ENCODE measurements around the gene IFT20.

DNA sequence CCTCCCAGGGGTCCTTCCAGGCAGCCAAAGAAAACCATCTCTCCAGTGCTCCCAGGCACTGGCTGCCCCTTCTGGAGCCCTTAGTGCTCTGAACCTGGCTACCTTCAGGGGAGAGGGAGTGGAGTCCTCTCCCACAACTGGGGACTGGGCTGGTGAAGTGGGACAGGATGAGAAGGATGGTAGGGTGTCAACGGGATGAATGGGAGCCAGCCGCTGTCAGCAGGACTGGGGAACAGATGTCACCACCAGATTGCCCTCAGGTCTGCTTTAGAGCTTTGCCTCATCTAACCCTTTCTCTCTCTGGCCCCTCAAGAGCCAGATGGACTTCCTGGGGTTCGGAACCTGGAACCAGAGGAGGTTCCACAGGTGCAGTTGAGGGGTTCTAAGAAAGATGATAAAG lies 30.2 kb upstream of the IFT20 start:
- TF ChIP-seq CEBPB (IDR thresholded peaks at IDR 0.05) (no peak), TCF12 (IDR thresholded peaks at IDR 0.05; ENCODE audit: low read depth) (no peak), EP300 (IDR thresholded peaks at IDR 0.05; ENCODE audit: borderline replicate concordance) (no peak), TAF1 (IDR thresholded peaks at IDR 0.05; ENCODE audit: low read depth) (no peak), RAD21 (IDR thresholded peaks at IDR 0.05; ENCODE audit: low read depth) (no peak), YY1 (IDR thresholded peaks at IDR 0.05; ENCODE audit: low read depth) (no peak), ZBTB7A (IDR thresholded peaks at IDR 0.05; ENCODE audit: low read depth) (no peak), CREB1 (IDR thresholded peaks at IDR 0.05; ENCODE audit: low read depth) (no peak), NFIC (IDR thresholded peaks at IDR 0.05) (no peak), TEAD4 (IDR thresholded peaks at IDR 0.05) (no peak)
- TF ChIP-seq, protein P1, sequence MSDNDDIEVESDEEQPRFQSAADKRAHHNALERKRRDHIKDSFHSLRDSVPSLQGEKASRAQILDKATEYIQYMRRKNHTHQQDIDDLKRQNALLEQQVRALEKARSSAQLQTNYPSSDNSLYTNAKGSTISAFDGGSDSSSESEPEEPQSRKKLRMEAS (IDR thresholded peaks at IDR 0.05): no peak
- TF ChIP-seq, protein P2, sequence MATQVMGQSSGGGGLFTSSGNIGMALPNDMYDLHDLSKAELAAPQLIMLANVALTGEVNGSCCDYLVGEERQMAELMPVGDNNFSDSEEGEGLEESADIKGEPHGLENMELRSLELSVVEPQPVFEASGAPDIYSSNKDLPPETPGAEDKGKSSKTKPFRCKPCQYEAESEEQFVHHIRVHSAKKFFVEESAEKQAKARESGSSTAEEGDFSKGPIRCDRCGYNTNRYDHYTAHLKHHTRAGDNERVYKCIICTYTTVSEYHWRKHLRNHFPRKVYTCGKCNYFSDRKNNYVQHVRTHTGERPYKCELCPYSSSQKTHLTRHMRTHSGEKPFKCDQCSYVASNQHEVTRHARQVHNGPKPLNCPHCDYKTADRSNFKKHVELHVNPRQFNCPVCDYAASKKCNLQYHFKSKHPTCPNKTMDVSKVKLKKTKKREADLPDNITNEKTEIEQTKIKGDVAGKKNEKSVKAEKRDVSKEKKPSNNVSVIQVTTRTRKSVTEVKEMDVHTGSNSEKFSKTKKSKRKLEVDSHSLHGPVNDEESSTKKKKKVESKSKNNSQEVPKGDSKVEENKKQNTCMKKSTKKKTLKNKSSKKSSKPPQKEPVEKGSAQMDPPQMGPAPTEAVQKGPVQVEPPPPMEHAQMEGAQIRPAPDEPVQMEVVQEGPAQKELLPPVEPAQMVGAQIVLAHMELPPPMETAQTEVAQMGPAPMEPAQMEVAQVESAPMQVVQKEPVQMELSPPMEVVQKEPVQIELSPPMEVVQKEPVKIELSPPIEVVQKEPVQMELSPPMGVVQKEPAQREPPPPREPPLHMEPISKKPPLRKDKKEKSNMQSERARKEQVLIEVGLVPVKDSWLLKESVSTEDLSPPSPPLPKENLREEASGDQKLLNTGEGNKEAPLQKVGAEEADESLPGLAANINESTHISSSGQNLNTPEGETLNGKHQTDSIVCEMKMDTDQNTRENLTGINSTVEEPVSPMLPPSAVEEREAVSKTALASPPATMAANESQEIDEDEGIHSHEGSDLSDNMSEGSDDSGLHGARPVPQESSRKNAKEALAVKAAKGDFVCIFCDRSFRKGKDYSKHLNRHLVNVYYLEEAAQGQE (IDR thresholded peaks at IDR 0.05; ENCODE audit: low read depth): no peak
- TF ChIP-seq, protein P3, sequence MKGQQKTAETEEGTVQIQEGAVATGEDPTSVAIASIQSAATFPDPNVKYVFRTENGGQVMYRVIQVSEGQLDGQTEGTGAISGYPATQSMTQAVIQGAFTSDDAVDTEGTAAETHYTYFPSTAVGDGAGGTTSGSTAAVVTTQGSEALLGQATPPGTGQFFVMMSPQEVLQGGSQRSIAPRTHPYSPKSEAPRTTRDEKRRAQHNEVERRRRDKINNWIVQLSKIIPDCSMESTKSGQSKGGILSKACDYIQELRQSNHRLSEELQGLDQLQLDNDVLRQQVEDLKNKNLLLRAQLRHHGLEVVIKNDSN (IDR thresholded peaks at IDR 0.05): no peak

All from Ishikawa (cell line).